Panc1 (cell line): Measurements from ENCODE around the gene SRC. TPM values are rescaled to one million over a fixed set of nuclear protein-coding genes. Genes with fewer than 3 reads are reported as not detected.
"Not testable (repeated sequence)": the region's sequence is repeated elsewhere in the genome, so short reads cannot be mapped to it uniquely, and the experiment has no call there.

Experiments used
- ATAC-seq: fragments of 200-7000 bp; cut with Tn5 transposase; 2 replicates; pipeline ENCODE4 v1.9.1; 2020; ENCODE audit warnings: mild to moderate bottlenecking, moderate library complexity
- BruUV-seq: library from RNA; stranded (reverse); fragments of 400-500 nt; replicated peaks from 2 replicates; lab custom pipeline; 2021; lab: Mats Ljungman, UMichigan
- CTCF ChIA-PET: fragments of 300-600 bp; sonication (Branson Sonifier 250); formaldehyde crosslinking; loops from one replicate; lab custom pipeline; 2022; ENCODE audit warnings: antibody characterized with exemption; lab: Charles Lee
- POLR2A ChIA-PET: fragments of 300-600 bp; sonication (Branson Sonifier 250); formaldehyde crosslinking; loops from one replicate; lab custom pipeline; 2022; ENCODE audit warnings: antibody characterized with exemption; lab: Charles Lee
- DNase-seq: peaks from one replicate; pipeline ENCODE4 v3.0.0-alpha.2; 2010; ENCODE audit warnings: low read depth, low spot score
- H3K27ac ChIP-seq: 2 replicates; pipeline ENCODE4 v1.5.1; 2011; ENCODE audit warnings: mild to moderate bottlenecking, low read length, inconsistent platforms
- H3K27me3 ChIP-seq: fragments of 200-500 bp; sonication (Bioruptor generic); 2 replicates; pipeline ENCODE4 v1.6.0; 2014; ENCODE audit warnings: low read length, inconsistent platforms; ENCODE audit not compliant: control insufficient read depth, insufficient read depth
- H3K36me3 ChIP-seq: fragments of 200-500 bp; sonication (Bioruptor generic); 2 replicates; pipeline ENCODE4 v1.5.1; 2014; ENCODE audit warnings: inconsistent platforms, mild to moderate bottlenecking, low read length, moderate library complexity; ENCODE audit not compliant: control insufficient read depth, insufficient read depth
- H3K4me1 ChIP-seq: 2 replicates; pipeline ENCODE4 v1.5.1; 2011; ENCODE audit warnings: inconsistent platforms, mild to moderate bottlenecking, low read length, moderate library complexity; ENCODE audit not compliant: control insufficient read depth, insufficient read depth
- H3K4me3 ChIP-seq, 2 experiments: 2 replicates each; pipeline ENCODE4 v1.5.1; 2011 to 2012; ENCODE audit warnings: low read depth in 2 of 2, low read length in 2 of 2, mild to moderate bottlenecking in 2 of 2, inconsistent platforms in 1 of 2, moderate library complexity in 1 of 2
- H3K9me3 ChIP-seq: fragments of 200-500 bp; sonication (Bioruptor generic); 2 replicates; pipeline ENCODE4 v1.5.1; 2014; ENCODE audit warnings: low read depth, mild to moderate bottlenecking, inconsistent platforms, low read length, moderate library complexity; ENCODE audit not compliant: control insufficient read depth, insufficient read depth
- CTCF ChIP-seq: fragments of 450-650 bp; IDR thresholded peaks from 2 replicates; pipeline ENCODE4 v1.5.1; 2017; ENCODE audit warnings: mild to moderate bottlenecking
- POLR2AphosphoS5 ChIP-seq: IDR thresholded peaks from 2 replicates; pipeline ENCODE4 v1.6.1; 2012; ENCODE audit warnings: mild to moderate bottlenecking, low read depth, low read length, moderate library complexity
- REST ChIP-seq, 2 experiments: IDR thresholded peaks; 2 replicates each; pipeline ENCODE4 v1.6.1; 2011 to 2012; ENCODE audit warnings: low read depth in 2 of 2, control low read depth in 1 of 2, low read length in 1 of 2, mild to moderate bottlenecking in 1 of 2, moderate library complexity in 1 of 2; ENCODE audit not compliant: insufficient read depth in 1 of 2
- SIN3A ChIP-seq: IDR thresholded peaks from 2 replicates; pipeline ENCODE4 v1.6.1; 2012; ENCODE audit warnings: low read depth, mild to moderate bottlenecking, low read length, moderate library complexity, borderline replicate concordance; ENCODE audit not compliant: insufficient read depth
- TCF7L2 ChIP-seq: IDR thresholded peaks from 2 replicates; pipeline ENCODE4 v1.6.1; 2011; ENCODE audit warnings: mild to moderate bottlenecking, low read depth, low read length, inconsistent platforms
- in situ Hi-C: cut with HindIII; loops from 2 replicates; pipeline ENCODE4 v1.10.0; 2016; ENCODE audit warnings: low sequenced_read_pairs, low pct_unique_long_range_greater_than_20kb
- intact Hi-C: fragments of 100-400 bp; cut with micrococcal nuclease; formaldehyde crosslinking; loops from one replicate; pipeline ENCODE4 v1.10.0; 2022; ENCODE audit not compliant: unreplicated experiment
- total RNA-seq: library from RNA; stranded (reverse); gene quantifications from one replicate; pipeline ENCODE4 v1.2.1, GENCODE V29; 2021; ENCODE audit not compliant: unreplicated experiment

SRC gene
- total RNA-seq, 1 experiment from 2014 or later, result 24.9 TPM

- intact Hi-C loops, H3K36me3 ChIP-seq, ATAC-seq, H3K4me3 ChIP-seq, in situ Hi-C loops, H3K27me3 ChIP-seq, H3K4me1 ChIP-seq, BruUV-seq, H3K27ac ChIP-seq, H3K9me3 ChIP-seq, POLR2A ChIA-PET, DNase-seq, CTCF ChIA-PET: not testable (repeated sequence)
Measured at GRCh38 chr20:37339764-37340109, 6.2 kb upstream of the SRC start.

GRCh38 chr20:37340998-37341397 lies 4.9 kb upstream of the SRC start:
- no peak for TF ChIP-seq TCF7L2
- no peak for TF ChIP-seq CTCF
- no peak for TF ChIP-seq SIN3A
- no peak for TF ChIP-seq POLR2AphosphoS5
- no peak for TF ChIP-seq REST (IDR thresholded peaks at IDR 0.05; ENCODE audit: insufficient read depth in 1 of 2, low read depth in 2 of 2, low read length in 1 of 2)
- Histone ChIP-seq H3K4me1 (peaks cover 8% of the 10 kb centered on the region), H3K36me3 (no peaks in the 10 kb centered on the region), H3K9me3 (no peaks in the 10 kb centered on the region), H3K27me3 (no peaks in the 10 kb centered on the region), H3K4me3 (no peak overlapping the region), H3K27ac (no peak overlapping the region)
- in situ Hi-C loops, result no loop called here
- BruUV-seq, result no TSS peak
- POLR2A ChIA-PET, result no interaction called here
- intact Hi-C loops, result no loop called here
- no peak for DNase-seq
- CTCF ChIA-PET, result no interaction called here
- no peak for ATAC-seq

- no peak for TF ChIP-seq REST (IDR thresholded peaks at IDR 0.05; ENCODE audit: insufficient read depth in 1 of 2, low read depth in 2 of 2, low read length in 1 of 2)
- no peak for TF ChIP-seq POLR2AphosphoS5
- no peak for TF ChIP-seq SIN3A
- no peak for TF ChIP-seq CTCF
- no peak for TF ChIP-seq TCF7L2
- POLR2A ChIA-PET, result no interaction called here
Measured at GRCh38 chr20:37341632-37342031, 4.3 kb upstream of the SRC start.

More at GRCh38 chr20:37341632-37342031, 4.3 kb upstream of the SRC start:
- ATAC-seq, result no peak
- no peaks in the 10 kb centered on the region for H3K36me3 ChIP-seq
- CTCF ChIA-PET, result no interaction called here
- no TSS peak for BruUV-seq
- in situ Hi-C loops (no loop called here), intact Hi-C loops (no loop called here)
- H3K9me3 ChIP-seq, result no peaks in the 10 kb centered on the region
- no peak for DNase-seq
- H3K4me1 ChIP-seq, result peaks cover 6% of the 10 kb centered on the region; the same call in 1 of the 2 replicates
- H3K27me3 ChIP-seq, result no peaks in the 10 kb centered on the region
- no peak overlapping the region for H3K27ac ChIP-seq
- no peak overlapping the region for H3K4me3 ChIP-seq
